A549 (cell line): ENCODE data around the gene CD82. TPM values are rescaled to one million over a fixed set of nuclear protein-coding genes. Genes with fewer than 3 reads are reported as not detected.

Source experiments
- ATAC-seq, 2 experiments: fragments of 200-7000 bp in 1 of 2; fragments of >200 bp in 1 of 2; cut with Nextera tagmentation in 1 of 2; cut with Tn5 transposase in 1 of 2; 3 replicates each; pipeline versions ENCODE4 v1.8.0 to v1.9.1; 2018 to 2020; ENCODE audit warnings: mild to moderate bottlenecking in 1 of 2, moderate library complexity in 1 of 2
- CTCF ChIA-PET: fragments of 300-600 bp; sonication (Branson Sonifier 250); formaldehyde crosslinking; extraction: SDS; loops from one replicate; lab custom pipeline; 2021; ENCODE audit warnings: antibody characterized with exemption, inconsistent platforms; lab: Yijun Ruan, JAX
- POLR2A ChIA-PET: fragments of 350-600 bp; formaldehyde crosslinking; extraction: SDS; loops from one replicate; lab custom pipeline; 2021; ENCODE audit warnings: antibody characterized with exemption, inconsistent platforms; lab: Yijun Ruan, JAX
- DNase-seq, 2 experiments: peaks; one replicate each; pipeline versions ENCODE4 v3.0.0 to v3.0.0-alpha.2; 2011 to 2016; ENCODE audit warnings: low read depth in 1 of 2, low spot score in 1 of 2
- FAIRE-seq: peaks from 2 replicates; lab custom pipeline; 2011; peaks lifted over from hg19 to GRCh38; lab: Jason Lieb, UNC
- H3K27ac ChIP-seq, 2 experiments: fragments of >200 bp; sonication (Bioruptor Twin); formaldehyde crosslinking; 3 replicates each; pipeline ENCODE4 v1.5.1; 2016 to 2017
- H3K4me1 ChIP-seq: fragments of >200 bp; sonication (Bioruptor Twin); formaldehyde crosslinking; 3 replicates; pipeline ENCODE4 v1.6.1; 2016
- H3K4me2 ChIP-seq: fragments of >200 bp; sonication (Bioruptor Twin); formaldehyde crosslinking; 3 replicates; pipeline ENCODE4 v1.6.1; 2016
- H3K4me3 ChIP-seq: fragments of >200 bp; sonication (Bioruptor Twin); formaldehyde crosslinking; 3 replicates; pipeline ENCODE4 v1.5.1; 2016
- H3K9me3 ChIP-seq: fragments of >200 bp; sonication (Bioruptor Twin); formaldehyde crosslinking; 3 replicates; pipeline ENCODE4 v1.6.1; 2016
- BCL3 ChIP-seq: fragments of >200 bp; sonication (Bioruptor Twin); formaldehyde crosslinking; IDR thresholded peaks from 3 replicates; pipeline ENCODE4 v1.6.1; 2016
- CEBPB ChIP-seq, 2 experiments: fragments of >200 bp in 1 of 2; sonication (Bioruptor Twin) in 1 of 2; formaldehyde crosslinking in 1 of 2; IDR thresholded peaks; 2 replicates each; pipeline ENCODE4 v1.6.1; 2012 to 2016
- EHMT2 ChIP-seq: fragments of 200-600 bp; sonication (generic); IDR thresholded peaks from 2 replicates; pipeline ENCODE4 v1.6.1; 2016; ENCODE audit warnings: antibody characterized with exemption, low read depth, mild to moderate bottlenecking, moderate library complexity
- EP300 ChIP-seq, 2 experiments: fragments of >200 bp; sonication (Bioruptor Twin); formaldehyde crosslinking; IDR thresholded peaks; 2 replicates in 1 of 2; 3 replicates in 1 of 2; pipeline ENCODE4 v1.6.1; 2016 to 2017
- ESRRA ChIP-seq: fragments of 150-350 bp; IDR thresholded peaks from 2 replicates; pipeline ENCODE4 v1.6.1; 2014; ENCODE audit warnings: mild to moderate bottlenecking, low read length, borderline replicate concordance
- FOSL2 ChIP-seq, 2 experiments: fragments of 450-650 bp in 1 of 2; fragments of >200 bp in 1 of 2; sonication (Bioruptor Twin) in 1 of 2; formaldehyde crosslinking; IDR thresholded peaks; 2 replicates each; pipeline versions ENCODE4 v1.5.0 to v1.6.1; 2016 to 2020; ENCODE audit warnings: mild to moderate bottlenecking in 1 of 2, moderate library complexity in 1 of 2
- GATA3 ChIP-seq: IDR thresholded peaks from 2 replicates; pipeline ENCODE4 v1.6.1; 2012; ENCODE audit warnings: borderline replicate concordance
- HMGXB4 ChIP-seq: fragments of 250-450 bp; sonication (Bioruptor Pico); IDR thresholded peaks from 2 replicates; pipeline ENCODE4 v1.5.0; 2021; ENCODE audit warnings: mild to moderate bottlenecking, moderate library complexity, borderline replicate concordance
- HOXB5 ChIP-seq: fragments of 250-450 bp; sonication (Bioruptor Pico); IDR thresholded peaks from 2 replicates; pipeline ENCODE4 v1.5.0; 2020; ENCODE audit warnings: mild to moderate bottlenecking, moderate library complexity
- JUN ChIP-seq, 2 experiments: fragments of >200 bp; sonication (Bioruptor Twin); formaldehyde crosslinking; IDR thresholded peaks; 2 replicates in 1 of 2; 3 replicates in 1 of 2; pipeline ENCODE4 v1.6.1; 2016 to 2017
- KDM1A ChIP-seq: fragments of 200-600 bp; sonication (generic); IDR thresholded peaks from 2 replicates; pipeline ENCODE4 v1.6.1; 2016; ENCODE audit warnings: low read depth, mild to moderate bottlenecking
- MAFK ChIP-seq: fragments of 450-650 bp; IDR thresholded peaks from 2 replicates; pipeline ENCODE4 v1.6.1; 2014; ENCODE audit not compliant: partially characterized antibody
- MAX ChIP-seq: IDR thresholded peaks from 2 replicates; pipeline ENCODE4 v1.6.1; 2012
- NFE2L2 ChIP-seq: fragments of 150-350 bp; conservative IDR thresholded peaks from 2 replicates; pipeline ENCODE4 v1.6.1; 2014; ENCODE audit warnings: low read length
- NPAS2 ChIP-seq: fragments of 250-450 bp; sonication (Bioruptor Pico); IDR thresholded peaks from 2 replicates; pipeline ENCODE4 v1.8.0; 2022; ENCODE audit warnings: mild to moderate bottlenecking, moderate library complexity, borderline replicate concordance
- RNF2 ChIP-seq: fragments of 200-600 bp; sonication (generic); IDR thresholded peaks from 2 replicates; pipeline ENCODE4 v1.6.1; 2016; ENCODE audit warnings: low read depth, mild to moderate bottlenecking, antibody characterized with exemption, moderate library complexity, borderline replicate concordance
- SMC3 ChIP-seq: fragments of >200 bp; sonication (Bioruptor Twin); formaldehyde crosslinking; IDR thresholded peaks from 3 replicates; pipeline ENCODE4 v1.6.1; 2018; ENCODE audit warnings: inconsistent platforms
- TFCP2L1 ChIP-seq: fragments of 250-450 bp; sonication (Bioruptor Pico); IDR thresholded peaks from 2 replicates; pipeline ENCODE4 v1.5.0; 2021; ENCODE audit warnings: mild to moderate bottlenecking
- TP53 ChIP-seq: fragments of 250-450 bp; sonication (Bioruptor Pico); IDR thresholded peaks from 2 replicates; pipeline ENCODE4 v1.5.0; 2021; ENCODE audit warnings: mild to moderate bottlenecking, moderate library complexity
- ZC3H11A ChIP-seq: fragments of 450-650 bp; IDR thresholded peaks from 2 replicates; pipeline ENCODE4 v1.6.1; 2014; ENCODE audit warnings: antibody characterized with exemption, mild to moderate bottlenecking
- ZFP36 ChIP-seq: fragments of 450-650 bp; IDR thresholded peaks from 2 replicates; pipeline ENCODE4 v1.6.1; 2014; ENCODE audit warnings: borderline replicate concordance; ENCODE audit not compliant: partially characterized antibody
- WGBS: methylation state at CpG from one replicate; pipeline ENCODE4 v1.1.6; 2017; ENCODE audit errors: missing lambda C conversion rate; 5-methylcytosine and 5-hydroxymethylcytosine counted together
- polyA plus RNA-seq, 4 experiments: library from polyadenylated mRNA; depleted of rRNA in 3 of 4; stranded (reverse); fragments of >200 nt; fragmentation: RNase III in 1 of 4; extraction: RNeasy Plus Mini Kit Qiagen cat#74134 plus additional on column Dnase treatment in 1 of 4; gene quantifications; 2 replicates in 3 of 4; 3 replicates in 1 of 4; pipeline ENCODE4 v1.2.3, GENCODE V29; 2011 to 2017

CD82 gene
- polyA plus RNA-seq, 2 of the 4 experiments (the other 2 are of a cell fraction): 2.8 to 3.2 TPM

- no peak for TF ChIP-seq MAX
- TF ChIP-seq, all 56 proteins: peak for 0
Observed at GRCh38 chr11:44526438-44526837, 39.0 kb upstream of the CD82 start (continued).

- Histone ChIP-seq H3K9me3 (no peaks in the 10 kb centered on the region), H3K27ac (no peak overlapping the region), H3K4me3 (no peak overlapping the region), H3K4me2 (no peak overlapping the region), H3K4me1 (peaks cover 17% of the 10 kb centered on the region; the same call in 2 of the 3 replicates)
- DNase-seq: no peak
- POLR2A ChIA-PET: no interaction called here
- no peak for FAIRE-seq
- 75% methylated on average over 10 of the region's 10 CpGs for WGBS
- no peak for ATAC-seq
- no peak for TF ChIP-seq EHMT2
- no peak for TF ChIP-seq JUN (IDR thresholded peaks at IDR 0.05)
- TF ChIP-seq CEBPB (IDR thresholded peaks at IDR 0.05): no peak
- no peak for TF ChIP-seq SMC3
- no peak for TF ChIP-seq ZC3H11A
- no peak for TF ChIP-seq NPAS2 (CRISPR knock-in tag)
- no peak for TF ChIP-seq HOXB5 (CRISPR knock-in tag)
- no peak for TF ChIP-seq FOSL2 (IDR thresholded peaks at IDR 0.05)
- TF ChIP-seq FOSL2 (CRISPR knock-in tag; IDR thresholded peaks at IDR 0.05): no peak
- no peak for TF ChIP-seq BCL3
- TF ChIP-seq RNF2: no peak
- TF ChIP-seq NFE2L2: no peak
- CTCF ChIA-PET: interaction anchor here (0.7 to 6.0 kb wide), 5 partner anchors 12 to 434 kb away, joined by 3 to 29 read pairs (median 3); no protein-coding TSS in a partner anchor
Observed at GRCh38 chr11:44527476-44527875, 38.0 kb upstream of the CD82 start.

GRCh38 chr11:44528103-44528502 is 37.4 kb upstream of the CD82 start:
- H3K9me3 ChIP-seq: no peaks in the 10 kb centered on the region
- POLR2A ChIA-PET: no interaction called here

GRCh38 chr11:44528581-44528980 is 36.9 kb upstream of the CD82 start:
- no peak for FAIRE-seq
- ChIA-PET POLR2A (no interaction called here), CTCF (interaction anchor here (1.5 to 6.0 kb wide), 3 partner anchors 9 to 242 kb away, joined by 3 to 29 read pairs (median 4); no protein-coding TSS in a partner anchor)

More at GRCh38 chr11:44528103-44528502, 37.4 kb upstream of the CD82 start:
- peaks cover 17% of the 10 kb centered on the region; the same call in 2 of the 3 replicates for H3K4me1 ChIP-seq
- TF ChIP-seq MAFK (no peak), EHMT2 (no peak)
- TF ChIP-seq, all 56 proteins: peak for 0
- Histone ChIP-seq H3K4me2 (0 out of 3 replicates have a peak overlapping the region, but pooled peaks have one; percentile 18), H3K4me3 (no peak overlapping the region), H3K27ac (peak overlapping the region in 1 of 2 experiments; percentile 37; a peak in 2 of 6 replicates)
- WGBS: 33% methylated on average over 8 of the region's 8 CpGs
- no peak for FAIRE-seq
- ATAC-seq: peak; percentile 49 to 72; a peak in 3 of 6 replicates
- CTCF ChIA-PET: interaction anchor here (1.0 to 6.0 kb wide), 3 partner anchors 15 to 242 kb away, joined by 3 to 29 read pairs (median 3); no protein-coding TSS in a partner anchor
- DNase-seq: peak in 1 of 2 experiments; percentile 29

GRCh38 chr11:44529895-44530412 is 35.5 kb upstream of the CD82 start:
- 71% methylated on average over 7 of the region's 7 CpGs for WGBS
- CTCF ChIA-PET: interaction anchor here (0.6 to 6.0 kb wide), 5 partner anchors 8 to 435 kb away, joined by 3 to 29 read pairs (median 4); partner anchors contain the start of gene EXT2
- no peak for FAIRE-seq
- H3K4me3 ChIP-seq: no peak overlapping the region
- H3K4me1 ChIP-seq: peaks cover 17% of the 10 kb centered on the region; the same call in 2 of the 3 replicates
- H3K9me3 ChIP-seq: no peaks in the 10 kb centered on the region
- H3K27ac ChIP-seq: peak overlapping the region in 1 of 2 experiments; percentile 43; a peak in 2 of 6 replicates
- peak overlapping the region; percentile 22; the same call in 1 of the 3 replicates for H3K4me2 ChIP-seq
- POLR2A ChIA-PET: no interaction called here
- no peak for ATAC-seq
- no peak for DNase-seq
- no peak for TF ChIP-seq TP53 (CRISPR knock-in tag)
- TF ChIP-seq EP300 (IDR thresholded peaks at IDR 0.05): no peak
- no peak for TF ChIP-seq NPAS2 (CRISPR knock-in tag)
- no peak for TF ChIP-seq ZFP36
- TF ChIP-seq HMGXB4: no peak
- TF ChIP-seq TFCP2L1 (CRISPR knock-in tag): no peak
- TF ChIP-seq SMC3: no peak

More at GRCh38 chr11:44528581-44528980, 36.9 kb upstream of the CD82 start:
- no peaks in the 10 kb centered on the region for H3K9me3 ChIP-seq
- ATAC-seq (no peak), DNase-seq (no peak)
- no peak overlapping the region for H3K4me3 ChIP-seq
- peaks cover 17% of the 10 kb centered on the region; the same call in 2 of the 3 replicates for H3K4me1 ChIP-seq
- 55% methylated on average over 1 of the region's 2 CpGs for WGBS
- 0 out of 3 replicates have a peak overlapping the region, but pooled peaks have one; percentile 18 for H3K4me2 ChIP-seq
- TF ChIP-seq ESRRA (no peak), KDM1A (no peak), ZFP36 (peak; percentile 5), GATA3 (no peak)
- H3K27ac ChIP-seq: peak overlapping the region in 1 of 2 experiments; percentile 37; a peak in 1 of 6 replicates
